GM18870 (cell line): ENCODE results near the gene NKD2.
A peak's percentile ranks its signal among the peaks of the same experiment; 100 is the strongest.
"Not testable (repeated sequence)": the region's sequence is repeated elsewhere in the genome, so short reads cannot be mapped to it uniquely, and the experiment has no call there.

Experiments
- ATAC-seq: cut with Tn5 transposase; IDR thresholded peaks from one replicate; pipeline ENCODE4 v1.9.1; 2021; ENCODE audit warnings: moderate library complexity; ENCODE audit not compliant: unreplicated experiment

Gene NKD2, protein sequence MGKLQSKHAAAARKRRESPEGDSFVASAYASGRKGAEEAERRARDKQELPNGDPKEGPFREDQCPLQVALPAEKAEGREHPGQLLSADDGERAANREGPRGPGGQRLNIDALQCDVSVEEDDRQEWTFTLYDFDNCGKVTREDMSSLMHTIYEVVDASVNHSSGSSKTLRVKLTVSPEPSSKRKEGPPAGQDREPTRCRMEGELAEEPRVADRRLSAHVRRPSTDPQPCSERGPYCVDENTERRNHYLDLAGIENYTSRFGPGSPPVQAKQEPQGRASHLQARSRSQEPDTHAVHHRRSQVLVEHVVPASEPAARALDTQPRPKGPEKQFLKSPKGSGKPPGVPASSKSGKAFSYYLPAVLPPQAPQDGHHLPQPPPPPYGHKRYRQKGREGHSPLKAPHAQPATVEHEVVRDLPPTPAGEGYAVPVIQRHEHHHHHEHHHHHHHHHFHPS

DNA sequence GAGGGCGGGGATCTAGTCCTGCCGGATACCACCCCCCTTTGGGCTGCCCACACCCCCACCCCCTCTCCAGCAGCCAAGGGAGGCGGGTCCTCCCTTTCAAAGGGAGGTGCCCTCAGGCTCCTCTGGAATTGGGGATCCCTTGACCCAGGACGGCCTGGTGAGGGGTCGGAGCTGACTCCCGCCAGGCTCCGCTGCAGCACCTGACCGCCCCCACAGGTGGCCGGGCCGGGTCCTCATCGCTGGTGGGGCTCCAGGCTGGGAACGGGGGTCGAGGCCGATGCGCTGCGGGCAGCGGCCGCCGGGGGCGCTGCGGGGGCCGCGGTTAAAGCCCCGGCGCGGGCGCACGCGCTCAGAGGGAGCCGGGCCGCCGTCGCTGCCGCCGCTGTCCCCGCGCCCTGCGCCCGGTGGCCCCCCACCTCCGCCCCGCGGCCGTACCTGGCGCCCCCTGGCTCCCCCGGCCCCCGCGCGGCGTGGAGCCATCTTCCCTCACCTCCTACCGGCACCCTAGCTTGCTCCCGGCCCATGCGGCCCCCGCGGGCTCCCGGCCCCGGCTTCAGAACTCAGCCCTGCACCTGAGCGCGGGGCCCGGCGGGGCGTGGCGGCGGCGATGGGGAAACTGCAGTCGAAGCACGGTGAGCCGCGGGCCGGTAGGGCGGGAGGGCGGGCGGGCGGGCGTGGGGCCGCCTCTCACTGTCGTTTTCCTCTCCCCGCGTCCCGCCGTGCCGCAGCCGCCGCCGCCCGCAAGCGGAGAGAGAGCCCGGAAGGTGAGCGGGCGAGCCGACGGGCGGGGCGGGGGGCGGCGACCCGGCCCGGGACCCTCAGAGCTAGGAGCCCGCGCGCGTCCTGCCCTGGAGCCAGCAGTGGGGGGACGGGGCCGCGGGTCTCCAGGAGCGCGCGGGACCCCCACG, at the start of gene NKD2:
NKD2 (plus strand) TSS at position 352 of the 908 bp plus-strand sequence; CDS start at position 608, 256 bp downstream.
- ATAC-seq: no peak

DNA sequence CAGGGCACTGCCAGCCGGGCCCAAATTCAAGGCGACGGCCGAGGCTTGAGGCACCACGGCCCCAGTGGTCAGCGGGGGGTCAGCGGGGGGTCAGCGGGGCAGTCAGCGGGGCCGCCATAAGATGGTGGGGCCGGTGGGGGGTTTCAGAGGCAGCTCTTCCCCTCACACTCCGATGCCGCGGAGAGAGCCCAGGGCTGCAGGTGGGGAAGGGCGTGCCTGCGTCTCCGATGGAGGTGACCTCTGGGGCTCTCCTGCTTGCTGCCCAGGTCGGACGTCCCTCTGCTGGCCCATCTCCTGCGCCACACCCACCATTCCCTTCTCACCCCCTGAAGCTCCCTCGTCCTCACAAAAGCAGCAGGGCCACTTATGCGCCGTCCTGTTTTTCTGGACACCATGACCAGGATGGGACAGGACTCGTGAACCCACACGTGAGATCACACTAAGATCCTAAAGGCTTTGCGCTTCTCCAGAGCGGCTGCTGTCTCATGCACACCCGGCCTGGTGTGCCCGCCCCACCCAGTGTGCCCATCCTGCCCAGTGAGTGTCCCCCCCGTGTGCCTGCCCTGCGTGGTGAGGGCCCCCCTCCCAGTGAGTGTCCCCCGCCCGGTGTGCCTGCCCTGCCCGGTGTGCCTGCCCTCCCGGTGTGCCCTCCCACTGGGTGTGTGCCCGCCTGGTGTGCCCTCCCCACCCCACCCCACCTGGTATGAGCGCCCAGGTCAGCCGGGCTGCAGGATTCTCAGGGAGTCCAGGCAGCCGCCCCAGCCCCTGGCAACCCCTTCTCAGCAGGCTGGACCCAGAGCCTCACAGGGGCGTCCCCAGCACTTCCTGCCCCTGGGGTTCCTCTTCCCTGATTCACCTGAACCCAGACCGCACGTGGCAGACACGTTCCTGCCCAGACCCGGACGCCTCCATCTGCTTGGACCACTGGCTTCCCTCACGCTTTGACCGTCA, 48.7 kb upstream of the NKD2 start:
- ATAC-seq: no peak

DNA sequence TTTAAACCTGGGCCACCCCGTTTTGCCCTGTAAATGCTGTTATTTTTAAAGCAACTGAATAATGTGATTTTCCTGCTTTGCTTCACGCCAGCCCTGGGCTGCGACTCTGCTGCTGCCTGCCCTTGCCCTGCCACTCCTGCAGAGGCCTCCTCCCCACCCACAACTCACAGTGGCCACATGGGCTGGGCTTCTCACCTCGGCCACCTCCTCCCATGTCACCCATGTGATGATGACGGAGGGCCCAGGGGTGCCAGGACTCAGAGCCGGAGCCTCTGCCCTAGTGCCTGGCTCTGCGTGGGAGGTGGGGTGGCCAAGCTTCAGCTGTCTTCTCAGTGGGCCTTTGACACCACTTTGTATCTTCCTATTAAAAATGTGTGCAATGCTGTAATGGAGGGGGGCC, 48.1 kb upstream of the NKD2 start:
- no peak for ATAC-seq

DNA sequence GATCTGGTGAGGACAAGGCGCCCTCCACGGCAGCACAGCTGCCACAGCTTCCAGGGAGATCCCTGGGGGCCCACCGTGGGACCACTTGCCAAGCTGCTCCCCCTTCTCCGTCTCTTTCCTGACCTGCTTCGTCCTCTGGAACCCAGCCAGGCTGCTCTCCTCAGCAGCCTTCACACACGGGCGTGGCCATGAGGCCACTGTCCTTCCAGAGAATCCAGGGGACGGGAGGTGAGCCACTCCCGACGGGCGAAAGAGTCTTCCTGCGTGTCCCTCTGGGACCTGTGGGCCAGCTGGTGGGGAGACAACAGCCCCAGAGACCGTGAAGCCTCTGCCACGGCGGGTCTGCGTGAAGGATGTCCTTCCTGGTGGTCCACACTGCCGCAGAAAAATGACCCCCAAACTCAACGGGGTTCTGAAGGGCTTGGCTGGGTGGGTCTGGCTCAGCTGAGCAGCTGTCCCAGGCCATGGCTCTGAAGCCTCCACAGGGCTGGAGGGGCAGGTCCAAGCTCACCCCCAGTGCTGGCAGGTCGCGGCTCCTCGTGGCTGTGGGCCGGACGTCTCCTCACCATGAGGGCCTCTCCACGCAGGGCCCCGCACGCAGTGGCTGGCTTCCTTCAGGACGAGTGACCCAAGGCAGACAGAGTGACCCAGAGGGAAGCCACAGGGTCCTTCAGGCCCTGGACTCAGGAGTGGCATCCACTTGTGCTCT, 47.4 kb upstream of the NKD2 start:
- no peak for ATAC-seq

DNA sequence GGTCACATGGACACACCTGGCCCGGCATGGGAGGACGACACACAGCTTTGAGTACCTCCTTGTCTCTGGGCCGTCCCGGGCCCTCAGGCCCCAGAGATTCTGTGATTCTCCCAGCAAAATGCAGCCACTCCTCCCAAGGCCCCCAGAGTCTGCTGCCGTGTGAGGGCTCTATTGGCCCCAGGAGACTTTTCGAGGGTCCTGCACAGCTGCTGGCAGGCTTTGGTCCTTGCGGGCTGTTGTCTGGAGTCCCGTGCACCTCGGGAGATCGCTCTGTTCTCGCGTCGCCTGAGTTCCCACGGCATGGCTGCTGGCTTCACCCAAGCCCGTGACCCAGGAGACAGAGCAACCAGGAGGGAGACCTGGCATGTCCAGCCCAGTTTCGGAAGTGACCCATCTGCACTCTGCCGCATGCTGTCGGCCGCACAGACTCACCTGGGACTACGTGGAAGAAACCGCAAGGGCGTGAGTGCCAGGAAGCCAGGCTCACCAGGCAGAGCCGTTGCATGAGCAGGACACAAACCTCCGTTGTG, 46.8 kb upstream of the NKD2 start:
- ATAC-seq: no peak

DNA sequence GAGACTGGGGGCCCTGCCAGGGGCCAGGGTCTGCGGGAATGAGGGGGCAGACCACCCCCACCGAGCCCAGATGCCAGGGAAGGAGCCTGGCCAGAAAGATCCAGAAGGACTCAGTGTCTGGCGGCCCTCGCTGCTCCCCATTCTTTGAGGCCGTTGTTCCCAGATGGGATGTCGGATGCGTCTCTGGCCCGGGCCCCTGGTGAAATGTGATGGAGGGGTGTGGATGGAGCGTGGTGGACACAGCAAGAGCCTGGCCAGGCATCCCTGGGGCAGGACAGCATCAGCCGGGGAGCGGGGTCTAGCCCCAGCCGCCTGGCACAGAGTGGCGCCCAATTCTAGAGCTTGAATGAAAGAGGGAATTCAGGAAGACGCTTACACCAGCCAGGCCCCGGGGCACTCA, 46.2 kb upstream of the NKD2 start:
- no peak for ATAC-seq

DNA sequence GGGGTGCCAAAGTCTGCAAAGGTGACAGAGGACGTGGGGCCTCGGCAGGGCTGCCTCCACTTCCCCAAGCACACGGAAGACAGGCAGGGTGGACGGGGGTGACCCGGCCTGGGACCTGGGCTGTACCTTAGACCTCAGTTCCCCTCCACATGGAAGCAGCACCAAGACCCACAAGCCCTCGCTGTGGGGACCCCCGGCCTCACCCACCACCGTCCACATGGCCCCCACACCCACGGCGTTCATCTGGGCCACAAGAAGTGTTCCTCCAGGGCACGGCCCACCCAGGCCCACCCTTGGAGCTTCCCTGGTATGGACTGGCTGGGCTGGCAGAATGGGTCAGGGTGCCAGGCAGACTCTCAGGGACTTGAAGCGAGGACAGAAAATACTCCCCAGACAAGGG, 45.8 kb upstream of the NKD2 start:
- no peak for ATAC-seq

DNA sequence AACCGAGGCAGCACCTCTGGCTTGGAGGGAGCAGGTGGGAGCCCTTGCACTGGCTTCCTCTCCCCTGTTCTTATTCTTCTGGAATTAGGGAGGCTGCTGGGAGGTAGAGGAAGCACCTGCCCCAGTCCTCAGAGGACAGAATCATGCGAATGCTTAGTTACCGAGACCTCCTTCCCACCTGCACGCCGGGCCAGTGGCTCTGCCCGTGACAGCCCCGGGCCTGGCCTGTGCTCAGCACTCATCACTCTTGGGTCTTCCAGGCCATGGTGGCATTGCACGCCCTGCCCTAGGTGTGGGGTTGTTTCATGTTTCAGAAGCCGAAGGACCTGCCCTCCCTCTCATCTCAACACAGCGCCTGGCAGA, 45.3 kb upstream of the NKD2 start:
- ATAC-seq: no peak

DNA sequence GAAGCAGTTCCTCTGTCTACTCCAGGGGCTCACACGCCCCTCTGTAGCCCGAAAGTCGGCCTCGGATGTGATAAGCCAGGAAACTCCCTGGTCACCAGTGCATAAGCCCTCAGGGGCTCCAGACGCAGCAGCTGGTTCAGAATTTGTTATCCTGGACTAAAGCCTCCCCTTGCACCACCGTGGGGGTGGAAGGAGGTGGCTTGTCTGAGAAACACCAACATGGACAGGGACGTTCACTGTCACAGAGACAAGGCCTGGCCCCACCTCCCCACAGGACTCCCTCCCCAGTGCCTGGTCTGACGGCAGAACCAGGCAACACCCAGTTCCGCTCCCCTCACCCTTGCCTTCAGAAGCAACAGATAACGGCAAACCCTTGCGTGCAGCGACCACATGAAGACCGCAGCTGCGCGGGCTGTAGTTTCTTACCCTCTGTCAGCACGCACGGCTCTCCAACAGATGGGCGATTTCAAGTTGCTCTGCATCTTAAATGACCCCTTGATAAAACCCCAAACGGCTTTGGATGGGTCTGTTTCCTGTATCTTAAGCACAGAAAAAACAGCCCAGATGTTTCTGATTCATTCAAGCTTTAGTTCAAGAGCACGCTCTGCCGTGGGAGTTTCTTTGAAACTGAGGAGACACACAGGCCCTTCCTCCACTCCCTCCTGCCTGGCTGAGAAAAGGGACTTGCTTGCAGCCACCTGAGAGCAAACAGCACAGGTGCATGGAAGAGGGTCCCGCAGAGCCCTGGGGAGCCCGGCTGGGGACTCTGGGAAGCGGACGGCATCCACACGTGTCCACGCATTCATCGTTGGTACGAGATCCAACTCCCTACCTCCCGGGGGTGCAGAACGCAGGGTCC, 44.7 kb upstream of the NKD2 start:
- peak; percentile 78 for ATAC-seq

DNA sequence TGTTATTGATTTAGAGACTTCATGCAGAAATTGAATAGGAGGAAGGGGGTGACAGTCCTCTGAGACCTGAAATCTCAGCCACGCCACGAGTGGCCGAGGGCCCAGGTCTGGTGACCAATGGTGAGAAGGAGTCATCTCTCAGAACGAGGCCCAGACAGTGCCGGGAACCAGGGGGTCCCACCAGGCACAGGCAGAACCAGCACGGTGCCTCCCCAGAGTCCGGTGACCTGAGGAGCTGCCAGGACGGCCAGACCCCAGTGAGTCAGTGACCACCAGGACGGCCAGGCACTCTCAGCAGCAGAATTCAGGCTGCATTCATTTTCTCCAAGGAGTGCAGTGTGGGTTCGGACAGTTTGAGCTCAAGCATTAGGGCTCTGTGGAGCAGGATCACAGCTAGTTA, 43.8 kb upstream of the NKD2 start:
- no peak for ATAC-seq

DNA sequence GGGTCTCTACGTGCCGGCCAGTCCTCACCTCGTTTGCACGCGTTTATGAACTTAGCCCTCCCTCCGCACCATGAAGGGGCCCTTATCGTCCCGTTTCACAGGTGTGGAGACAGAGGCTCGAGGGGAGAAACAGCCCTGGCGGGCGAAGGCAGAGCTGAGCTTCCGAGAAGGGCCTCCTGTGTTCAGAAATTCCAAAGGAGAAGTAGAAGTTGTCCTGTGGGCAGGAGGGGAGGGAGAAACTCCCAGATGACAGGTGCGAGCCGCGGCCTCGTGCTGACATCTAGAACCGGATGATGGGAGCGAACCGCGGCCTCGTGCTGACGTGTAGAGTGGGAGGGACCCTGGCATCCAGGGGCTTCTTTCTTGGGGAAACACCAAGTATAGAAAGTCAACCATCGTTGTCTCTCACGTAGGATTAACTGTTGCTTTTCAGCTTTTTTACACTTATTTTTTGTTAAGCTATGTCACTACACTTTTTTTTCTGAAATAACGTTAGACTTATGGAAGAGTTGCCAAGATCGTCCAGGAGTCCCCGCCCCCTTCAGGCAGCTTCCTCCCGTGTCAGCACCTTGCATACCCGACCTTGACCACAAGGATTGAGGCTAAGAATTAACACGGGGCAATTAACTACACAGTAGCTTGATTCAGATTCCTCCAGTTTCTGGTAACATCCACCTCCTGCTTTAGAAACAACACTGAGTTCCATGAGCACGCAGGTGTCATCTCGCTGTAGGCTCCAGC, 42.8 kb upstream of the NKD2 start:
- no peak for ATAC-seq

DNA sequence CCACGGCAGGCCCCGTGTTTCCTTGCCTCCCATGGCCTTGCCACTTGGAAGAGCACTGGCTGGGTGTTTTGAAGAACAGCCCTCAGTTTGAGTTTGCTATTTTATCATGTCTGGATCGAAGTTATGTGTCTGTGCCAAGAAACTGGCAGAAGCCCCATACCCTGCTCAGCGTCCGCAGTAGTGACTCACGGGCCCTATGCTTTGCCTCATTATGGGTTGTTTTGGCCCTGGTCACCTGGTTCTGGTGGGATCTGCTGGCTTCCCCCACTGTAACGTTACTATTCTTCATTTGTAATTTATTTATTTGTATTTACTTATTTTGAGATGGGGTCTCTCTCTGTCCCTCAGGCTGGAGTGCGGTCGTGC, 42.3 kb upstream of the NKD2 start:
- no peak for ATAC-seq

DNA sequence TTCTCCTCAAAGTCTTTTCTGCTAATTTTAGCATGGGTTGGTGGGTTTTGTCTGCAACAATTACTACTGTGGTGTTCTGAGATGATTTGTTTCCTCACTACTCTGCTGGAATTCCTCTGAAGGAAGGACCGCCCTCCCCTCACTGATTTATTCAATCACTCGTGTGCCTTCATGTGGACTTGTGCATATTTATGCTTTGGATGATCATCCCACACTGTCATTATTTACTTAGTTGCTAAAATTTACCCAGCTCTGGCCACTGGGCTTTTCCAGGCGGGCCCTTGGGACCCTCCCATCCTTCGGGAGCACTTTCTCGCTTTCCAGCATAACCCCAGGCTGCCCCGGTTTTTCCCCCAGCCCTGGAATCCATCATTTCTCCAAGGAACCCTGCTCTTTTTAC, 41.7 kb upstream of the NKD2 start:
- ATAC-seq: no peak

DNA sequence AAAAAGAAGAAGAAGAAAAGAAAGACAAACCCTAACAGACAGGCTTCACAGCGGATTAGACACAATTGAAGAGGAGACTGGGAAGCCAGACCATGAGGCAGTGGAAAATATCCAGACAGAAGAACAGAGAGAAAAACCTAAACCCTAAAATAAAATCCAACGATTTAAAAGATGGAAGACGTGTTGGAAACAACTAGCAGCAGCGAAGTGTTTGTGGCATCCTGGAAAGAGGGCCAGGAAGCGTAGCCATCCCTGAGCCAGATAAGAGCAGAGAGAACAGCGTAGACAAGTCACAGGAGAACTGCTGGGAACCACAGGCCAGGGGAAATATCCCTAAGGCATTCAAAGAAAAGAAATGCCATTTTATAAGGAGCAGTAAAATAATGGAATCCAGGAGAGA, 39.7 kb upstream of the NKD2 start:
- ATAC-seq: no peak

DNA sequence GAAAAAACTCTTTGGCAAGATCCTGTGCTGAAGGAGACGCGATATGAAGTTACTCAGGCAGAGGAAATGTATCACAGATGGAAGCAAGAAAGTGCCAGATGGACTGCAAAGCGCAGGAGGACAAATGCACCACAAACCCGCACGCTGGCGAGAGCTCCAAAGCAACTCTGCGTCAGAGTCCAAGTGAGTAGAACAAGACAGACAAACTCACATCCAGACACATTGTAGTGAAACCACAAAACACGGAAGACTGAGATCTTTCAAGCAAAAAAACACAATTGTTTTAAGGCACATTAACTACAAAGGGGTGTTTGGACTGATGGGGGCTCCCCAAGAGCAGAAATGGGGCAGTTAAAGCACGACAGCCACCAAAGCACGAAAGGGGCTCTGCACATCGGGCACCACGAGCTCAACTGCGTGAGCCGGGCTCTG, 39.2 kb upstream of the NKD2 start:
- no peak for ATAC-seq

DNA sequence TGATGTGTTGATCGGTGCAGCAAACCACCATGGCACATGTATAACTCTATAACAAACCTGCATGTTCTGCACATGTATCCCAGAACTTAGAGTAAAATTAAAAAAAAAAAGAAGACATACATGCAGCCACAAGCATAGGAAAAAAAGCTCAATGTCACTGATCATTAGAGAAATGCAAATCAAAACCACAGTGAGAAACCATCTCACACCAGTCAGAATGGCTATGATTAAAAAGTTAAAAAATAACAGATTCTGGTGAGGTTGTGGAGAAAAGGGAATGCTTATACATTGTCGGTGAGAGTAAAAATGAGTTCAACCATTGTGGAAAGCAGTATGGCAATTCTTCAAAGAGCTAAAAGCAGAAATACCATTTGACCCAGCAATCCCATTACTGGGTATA, 36.0 kb upstream of the NKD2 start:
- ATAC-seq: not testable (repeated sequence)

DNA sequence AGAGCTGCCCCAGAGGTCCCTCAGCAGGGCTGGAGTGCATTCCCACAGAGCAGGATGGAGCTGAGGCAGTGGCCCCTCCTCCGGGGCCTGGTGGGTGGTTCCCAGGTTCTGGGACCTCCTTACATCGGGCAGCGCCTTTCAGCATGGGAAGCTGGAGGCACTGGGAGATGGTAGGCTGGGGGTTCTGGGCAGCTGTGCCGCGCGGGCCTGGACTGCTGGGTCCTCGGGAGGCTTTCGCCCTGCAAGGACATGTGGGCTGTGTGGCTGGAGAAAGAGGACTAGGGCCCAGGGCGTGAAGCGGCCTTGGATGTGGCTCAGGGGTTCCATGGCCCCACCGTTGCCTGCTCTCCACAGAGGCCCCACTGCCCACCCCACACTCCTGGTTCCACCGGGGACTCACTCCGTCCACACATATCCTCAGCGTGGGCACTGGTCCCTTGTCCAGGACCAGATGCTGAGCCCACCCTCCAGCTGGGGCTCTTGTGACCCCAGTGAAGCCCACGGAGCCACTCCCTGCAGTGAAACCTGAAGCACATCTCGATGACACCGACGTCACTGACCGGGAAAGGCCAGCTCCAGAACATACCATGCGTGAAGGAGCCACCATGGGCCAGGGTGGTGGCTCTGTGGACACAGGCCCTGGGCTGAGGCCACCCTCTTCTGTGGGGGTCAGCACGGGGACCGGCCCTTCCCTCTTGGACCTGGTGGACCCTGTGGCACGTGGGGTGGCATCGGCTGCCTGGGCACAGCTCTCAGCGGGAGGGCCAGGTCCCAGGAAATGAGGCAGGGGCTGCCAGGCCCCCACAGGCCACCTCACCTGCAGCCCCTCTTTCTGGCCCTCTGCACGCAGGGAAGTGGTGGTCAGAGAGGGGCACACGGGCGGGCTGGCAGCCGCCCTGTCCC, 31.5 kb upstream of the NKD2 start:
- ATAC-seq: no peak
